GM12878 (cell line): ENCODE results near the gene BCAS4. TPM values are rescaled to one million over a fixed set of nuclear protein-coding genes. Genes with fewer than 3 reads are reported as not detected.

Experiments used
- ATAC-seq: fragments of 200-7000 bp; cut with Tn5 transposase; 3 replicates; pipeline ENCODE4 v1.9.1; 2020; ENCODE audit warnings: mild to moderate bottlenecking, moderate library complexity
- BruUV-seq: library from RNA; stranded (reverse); fragments of 400-500 nt; replicated peaks from 2 replicates; lab custom pipeline; 2021; lab: Mats Ljungman, UMichigan
- CTCF ChIA-PET: fragments of 300-600 bp; sonication (Branson Sonifier 250); formaldehyde crosslinking; extraction: SDS; loops from one replicate; lab custom pipeline; 2021; ENCODE audit warnings: inconsistent platforms; lab: Yijun Ruan, JAX
- POLR2A ChIA-PET: fragments of 350-600 bp; formaldehyde crosslinking; extraction: SDS; loops from one replicate; lab custom pipeline; 2021; ENCODE audit warnings: inconsistent platforms; lab: Charles Lee
- RAD21 ChIA-PET: fragments of 300-600 bp; sonication (Branson Sonifier 250); formaldehyde crosslinking; loops from one replicate; lab custom pipeline; 2023; ENCODE audit warnings: antibody characterized with exemption; ENCODE audit not compliant: unreplicated experiment; lab: Charles Lee
- SMC1A ChIA-PET: fragments of 300-600 bp; sonication (Branson Sonifier 250); formaldehyde crosslinking; loops from one replicate; lab custom pipeline; 2023; ENCODE audit not compliant: unreplicated experiment, uncharacterized antibody; lab: Charles Lee
- DNase-seq: peaks from one replicate; pipeline ENCODE4 v3.0.0-alpha.2; 2011; ENCODE audit warnings: low read depth, low spot score
- FAIRE-seq: peaks from 3 replicates; lab custom pipeline; 2011; peaks lifted over from hg19 to GRCh38; lab: Jason Lieb, UNC
- H2AFZ ChIP-seq: 2 replicates; pipeline ENCODE4 v1.6.0; 2011; ENCODE audit warnings: low read depth, low read length, control low read depth; ENCODE audit not compliant: control insufficient read depth
- H3K27ac ChIP-seq: 2 replicates; pipeline ENCODE4 v1.5.1; 2011; ENCODE audit warnings: control low read depth; ENCODE audit not compliant: control insufficient read depth, insufficient read depth
- H3K27me3 ChIP-seq, 2 experiments: replicated peaks in 1 of 2; 2 replicates each; pipeline versions ENCODE4 v1.6.0 to v1.6.1; 2011; ENCODE audit warnings: low read length in 1 of 2; ENCODE audit not compliant: control insufficient read depth in 2 of 2, insufficient read depth in 2 of 2
- H3K36me3 ChIP-seq, 2 experiments: 2 replicates each; pipeline ENCODE4 v1.5.1; 2011; ENCODE audit warnings: low read length in 1 of 2; ENCODE audit not compliant: control insufficient read depth in 2 of 2, insufficient read depth in 2 of 2
- H3K4me1 ChIP-seq: 2 replicates; pipeline ENCODE4 v1.6.1; 2011; ENCODE audit warnings: mild to moderate bottlenecking, low read length, moderate library complexity, mixed read lengths; ENCODE audit not compliant: control insufficient read depth, insufficient read depth
- H3K4me2 ChIP-seq: 2 replicates; pipeline ENCODE4 v1.6.0; 2011; ENCODE audit warnings: control low read depth; ENCODE audit not compliant: control insufficient read depth, insufficient read depth
- H3K4me3 ChIP-seq: fragments of 200-600 bp; sonication (generic); 2 replicates; pipeline ENCODE4 v1.5.1; 2016
- H3K79me2 ChIP-seq: 2 replicates; pipeline ENCODE4 v1.6.0; 2011; ENCODE audit warnings: low read length; ENCODE audit not compliant: control insufficient read depth, insufficient read depth
- H3K9ac ChIP-seq: 2 replicates; pipeline ENCODE4 v1.8.0; 2011; ENCODE audit warnings: low read length, control low read depth, mixed read lengths; ENCODE audit not compliant: control insufficient read depth, insufficient read depth
- H3K9me3 ChIP-seq: replicated peaks from 3 replicates; pipeline ENCODE4 v1.5.1; 2011; ENCODE audit warnings: mild to moderate bottlenecking, low read length; ENCODE audit not compliant: control insufficient read depth, insufficient read depth
- H4K20me1 ChIP-seq: 2 replicates; pipeline ENCODE4 v1.6.0; 2011; ENCODE audit not compliant: control insufficient read depth, insufficient read depth
- NFXL1 ChIP-seq: fragments of 450-650 bp; IDR thresholded peaks from 2 replicates; pipeline ENCODE4 v1.6.1; 2017; ENCODE audit warnings: antibody characterized with exemption, mild to moderate bottlenecking, borderline replicate concordance
- NR2C1 ChIP-seq: fragments of 450-650 bp; IDR thresholded peaks from 2 replicates; pipeline ENCODE4 v1.6.1; 2017; ENCODE audit warnings: antibody characterized with exemption, mild to moderate bottlenecking, moderate library complexity
- STAT3 ChIP-seq: IDR thresholded peaks from 2 replicates; pipeline ENCODE4 v1.6.1; 2011; ENCODE audit warnings: low read depth, low read length, improper control_type of control experiment
- TARDBP ChIP-seq: IDR thresholded peaks from 2 replicates; pipeline ENCODE4 v1.6.1; 2016; ENCODE audit warnings: borderline replicate concordance
- WGBS: methylation state at CpG from one replicate; pipeline ENCODE4 v1.1.6; 2016; ENCODE audit warnings: low lambda C conversion rate; ENCODE audit not compliant: insufficient replicate concordance, insufficient coverage; ENCODE audit errors: missing lambda C conversion rate; 5-methylcytosine and 5-hydroxymethylcytosine counted together
- in situ Hi-C: fragments of 300-500 bp; cut with MboI; formaldehyde crosslinking; loops from 9 replicates; pipeline ENCODE4 v1.14.3; 2018; ENCODE audit warnings: mixed read lengths
- intact Hi-C: fragments of 100-400 bp; cut with micrococcal nuclease; formaldehyde crosslinking; loops from one replicate; pipeline ENCODE4 v1.14.2; 2022; ENCODE audit not compliant: unreplicated experiment
- polyA plus RNA-seq, 11 experiments: library from polyadenylated mRNA; depleted of rRNA in 4 of 11; unstranded in 6 of 11; stranded (reverse) in 5 of 11; fragments of >200 nt; fragmentation: Nextera tagmentation in 4 of 11; fragmentation: Illumina TruSeq in 1 of 11; extraction: Ambion mirVana in 4 of 11; extraction: Trizol in 1 of 11; gene quantifications; 1 replicate in 1 of 11; 2 replicates in 10 of 11; pipeline versions ENCODE4 v1.2.1 to v1.2.3, GENCODE V29; 2011 to 2016; ENCODE audit warnings: inconsistent platforms in 2 of 11, missing spikeins in 2 of 11, low read depth in 1 of 11
- total RNA-seq, 4 experiments: library from RNA; depleted of rRNA in 3 of 4; stranded (reverse); fragments of >200 nt in 3 of 4; fragmentation: Illumina TruSeq in 1 of 4; extraction: Trizol in 1 of 4; gene quantifications; 2 replicates each; pipeline versions ENCODE4 v1.2.1 to v1.2.3, GENCODE V29; 2013 to 2021
- TF ChIP-seq, protein P1 (sequence below): fragments of 450-650 bp; formaldehyde crosslinking; IDR thresholded peaks from 2 replicates; pipeline ENCODE4 v1.4.0; 2020; ENCODE audit warnings: mild to moderate bottlenecking, moderate library complexity
- TF ChIP-seq, protein P2 (sequence below): IDR thresholded peaks from 2 replicates; pipeline ENCODE4 v1.6.1; 2012; ENCODE audit warnings: improper control_type of control experiment, low read depth, low read length; ENCODE audit not compliant: insufficient replicate concordance
- TF ChIP-seq, protein P3 (sequence below): fragments of 450-650 bp; IDR thresholded peaks from 2 replicates; pipeline ENCODE4 v1.6.1; 2017; ENCODE audit warnings: antibody characterized with exemption, mild to moderate bottlenecking, moderate library complexity
- TF ChIP-seq, protein P4 (sequence below): IDR thresholded peaks from 2 replicates; pipeline ENCODE4 v1.6.1; 2011; ENCODE audit warnings: mild to moderate bottlenecking, low read depth, low read length, moderate library complexity; ENCODE audit not compliant: insufficient replicate concordance

BCAS4 gene
- total and polyA plus RNA-seq, 10 of the 15 experiments (the other 5 are each of a cell fraction or from before 2014, with no cell fraction given) = 14.8 to 214 (median 65.3) TPM

DNA sequence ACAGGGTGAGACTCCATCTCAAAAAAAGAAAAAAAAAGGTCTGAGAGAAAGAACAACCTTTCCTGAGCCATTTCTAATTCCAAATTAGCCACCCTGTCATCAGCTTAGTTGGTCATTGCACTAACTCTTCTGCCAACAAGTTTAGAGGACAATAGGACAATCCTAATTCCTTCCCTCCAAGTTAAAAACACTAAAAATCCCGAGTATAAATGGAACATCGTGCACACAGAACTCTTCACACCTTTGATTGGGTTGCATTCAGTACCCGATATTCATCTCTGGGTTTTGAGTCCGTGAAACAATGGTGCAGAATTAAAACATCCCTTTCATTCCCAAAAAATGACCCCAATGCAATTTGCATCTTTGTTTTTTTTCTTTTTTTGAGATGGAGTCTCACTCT lies 40.4 kb upstream of the BCAS4 start:
- Histone ChIP-seq H4K20me1 (no peaks in the 10 kb centered on the region), H2AFZ (no peak overlapping the region), H3K36me3 (peaks cover 0 to 8% of the 10 kb centered on the region in 2 experiments; a peak in 1 of 4 replicates), H3K27me3 (no peaks in the 10 kb centered on the region), H3K79me2 (no peaks in the 10 kb centered on the region), H3K4me3 (no peak overlapping the region), H3K4me1 (no peaks in the 10 kb centered on the region), H3K27ac (no peak overlapping the region), H3K9me3 (no peaks in the 10 kb centered on the region), H3K4me2 (no peak overlapping the region), H3K9ac (no peak overlapping the region)
- FAIRE-seq (no peak), DNase-seq (no peak), ATAC-seq (no peak)
- POLR2A ChIA-PET = no interaction called here
- CTCF ChIA-PET = no interaction called here
- 90% methylated on average over 4 of the region's 4 CpGs for WGBS
- in situ Hi-C loops = no loop called here
- intact Hi-C loops = no loop called here
- BruUV-seq = no TSS peak
- SMC1A ChIA-PET = interaction anchor here (1.3 kb wide), 1 partner anchor 40 kb away, joined by 4 read pairs; the partner anchor contains the start of gene BCAS4
- RAD21 ChIA-PET = no interaction called here
- TF ChIP-seq, protein P1, sequence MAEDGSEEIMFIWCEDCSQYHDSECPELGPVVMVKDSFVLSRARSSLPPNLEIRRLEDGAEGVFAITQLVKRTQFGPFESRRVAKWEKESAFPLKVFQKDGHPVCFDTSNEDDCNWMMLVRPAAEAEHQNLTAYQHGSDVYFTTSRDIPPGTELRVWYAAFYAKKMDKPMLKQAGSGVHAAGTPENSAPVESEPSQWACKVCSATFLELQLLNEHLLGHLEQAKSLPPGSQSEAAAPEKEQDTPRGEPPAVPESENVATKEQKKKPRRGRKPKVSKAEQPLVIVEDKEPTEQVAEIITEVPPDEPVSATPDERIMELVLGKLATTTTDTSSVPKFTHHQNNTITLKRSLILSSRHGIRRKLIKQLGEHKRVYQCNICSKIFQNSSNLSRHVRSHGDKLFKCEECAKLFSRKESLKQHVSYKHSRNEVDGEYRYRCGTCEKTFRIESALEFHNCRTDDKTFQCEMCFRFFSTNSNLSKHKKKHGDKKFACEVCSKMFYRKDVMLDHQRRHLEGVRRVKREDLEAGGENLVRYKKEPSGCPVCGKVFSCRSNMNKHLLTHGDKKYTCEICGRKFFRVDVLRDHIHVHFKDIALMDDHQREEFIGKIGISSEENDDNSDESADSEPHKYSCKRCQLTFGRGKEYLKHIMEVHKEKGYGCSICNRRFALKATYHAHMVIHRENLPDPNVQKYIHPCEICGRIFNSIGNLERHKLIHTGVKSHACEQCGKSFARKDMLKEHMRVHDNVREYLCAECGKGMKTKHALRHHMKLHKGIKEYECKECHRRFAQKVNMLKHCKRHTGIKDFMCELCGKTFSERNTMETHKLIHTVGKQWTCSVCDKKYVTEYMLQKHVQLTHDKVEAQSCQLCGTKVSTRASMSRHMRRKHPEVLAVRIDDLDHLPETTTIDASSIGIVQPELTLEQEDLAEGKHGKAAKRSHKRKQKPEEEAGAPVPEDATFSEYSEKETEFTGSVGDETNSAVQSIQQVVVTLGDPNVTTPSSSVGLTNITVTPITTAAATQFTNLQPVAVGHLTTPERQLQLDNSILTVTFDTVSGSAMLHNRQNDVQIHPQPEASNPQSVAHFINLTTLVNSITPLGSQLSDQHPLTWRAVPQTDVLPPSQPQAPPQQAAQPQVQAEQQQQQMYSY (CRISPR knock-in tag) = no peak
- TF ChIP-seq, protein P2, sequence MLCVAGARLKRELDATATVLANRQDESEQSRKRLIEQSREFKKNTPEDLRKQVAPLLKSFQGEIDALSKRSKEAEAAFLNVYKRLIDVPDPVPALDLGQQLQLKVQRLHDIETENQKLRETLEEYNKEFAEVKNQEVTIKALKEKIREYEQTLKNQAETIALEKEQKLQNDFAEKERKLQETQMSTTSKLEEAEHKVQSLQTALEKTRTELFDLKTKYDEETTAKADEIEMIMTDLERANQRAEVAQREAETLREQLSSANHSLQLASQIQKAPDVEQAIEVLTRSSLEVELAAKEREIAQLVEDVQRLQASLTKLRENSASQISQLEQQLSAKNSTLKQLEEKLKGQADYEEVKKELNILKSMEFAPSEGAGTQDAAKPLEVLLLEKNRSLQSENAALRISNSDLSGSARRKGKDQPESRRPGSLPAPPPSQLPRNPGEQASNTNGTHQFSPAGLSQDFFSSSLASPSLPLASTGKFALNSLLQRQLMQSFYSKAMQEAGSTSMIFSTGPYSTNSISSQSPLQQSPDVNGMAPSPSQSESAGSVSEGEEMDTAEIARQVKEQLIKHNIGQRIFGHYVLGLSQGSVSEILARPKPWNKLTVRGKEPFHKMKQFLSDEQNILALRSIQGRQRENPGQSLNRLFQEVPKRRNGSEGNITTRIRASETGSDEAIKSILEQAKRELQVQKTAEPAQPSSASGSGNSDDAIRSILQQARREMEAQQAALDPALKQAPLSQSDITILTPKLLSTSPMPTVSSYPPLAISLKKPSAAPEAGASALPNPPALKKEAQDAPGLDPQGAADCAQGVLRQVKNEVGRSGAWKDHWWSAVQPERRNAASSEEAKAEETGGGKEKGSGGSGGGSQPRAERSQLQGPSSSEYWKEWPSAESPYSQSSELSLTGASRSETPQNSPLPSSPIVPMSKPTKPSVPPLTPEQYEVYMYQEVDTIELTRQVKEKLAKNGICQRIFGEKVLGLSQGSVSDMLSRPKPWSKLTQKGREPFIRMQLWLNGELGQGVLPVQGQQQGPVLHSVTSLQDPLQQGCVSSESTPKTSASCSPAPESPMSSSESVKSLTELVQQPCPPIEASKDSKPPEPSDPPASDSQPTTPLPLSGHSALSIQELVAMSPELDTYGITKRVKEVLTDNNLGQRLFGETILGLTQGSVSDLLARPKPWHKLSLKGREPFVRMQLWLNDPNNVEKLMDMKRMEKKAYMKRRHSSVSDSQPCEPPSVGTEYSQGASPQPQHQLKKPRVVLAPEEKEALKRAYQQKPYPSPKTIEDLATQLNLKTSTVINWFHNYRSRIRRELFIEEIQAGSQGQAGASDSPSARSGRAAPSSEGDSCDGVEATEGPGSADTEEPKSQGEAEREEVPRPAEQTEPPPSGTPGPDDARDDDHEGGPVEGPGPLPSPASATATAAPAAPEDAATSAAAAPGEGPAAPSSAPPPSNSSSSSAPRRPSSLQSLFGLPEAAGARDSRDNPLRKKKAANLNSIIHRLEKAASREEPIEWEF = no peak
- TF ChIP-seq NR2C1 (no peak), TARDBP (no peak), STAT3 (no peak), NFXL1 (no peak)
- TF ChIP-seq, protein P3, sequence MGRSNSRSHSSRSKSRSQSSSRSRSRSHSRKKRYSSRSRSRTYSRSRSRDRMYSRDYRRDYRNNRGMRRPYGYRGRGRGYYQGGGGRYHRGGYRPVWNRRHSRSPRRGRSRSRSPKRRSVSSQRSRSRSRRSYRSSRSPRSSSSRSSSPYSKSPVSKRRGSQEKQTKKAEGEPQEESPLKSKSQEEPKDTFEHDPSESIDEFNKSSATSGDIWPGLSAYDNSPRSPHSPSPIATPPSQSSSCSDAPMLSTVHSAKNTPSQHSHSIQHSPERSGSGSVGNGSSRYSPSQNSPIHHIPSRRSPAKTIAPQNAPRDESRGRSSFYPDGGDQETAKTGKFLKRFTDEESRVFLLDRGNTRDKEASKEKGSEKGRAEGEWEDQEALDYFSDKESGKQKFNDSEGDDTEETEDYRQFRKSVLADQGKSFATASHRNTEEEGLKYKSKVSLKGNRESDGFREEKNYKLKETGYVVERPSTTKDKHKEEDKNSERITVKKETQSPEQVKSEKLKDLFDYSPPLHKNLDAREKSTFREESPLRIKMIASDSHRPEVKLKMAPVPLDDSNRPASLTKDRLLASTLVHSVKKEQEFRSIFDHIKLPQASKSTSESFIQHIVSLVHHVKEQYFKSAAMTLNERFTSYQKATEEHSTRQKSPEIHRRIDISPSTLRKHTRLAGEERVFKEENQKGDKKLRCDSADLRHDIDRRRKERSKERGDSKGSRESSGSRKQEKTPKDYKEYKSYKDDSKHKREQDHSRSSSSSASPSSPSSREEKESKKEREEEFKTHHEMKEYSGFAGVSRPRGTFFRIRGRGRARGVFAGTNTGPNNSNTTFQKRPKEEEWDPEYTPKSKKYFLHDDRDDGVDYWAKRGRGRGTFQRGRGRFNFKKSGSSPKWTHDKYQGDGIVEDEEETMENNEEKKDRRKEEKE = no peak
- TF ChIP-seq, protein P4, sequence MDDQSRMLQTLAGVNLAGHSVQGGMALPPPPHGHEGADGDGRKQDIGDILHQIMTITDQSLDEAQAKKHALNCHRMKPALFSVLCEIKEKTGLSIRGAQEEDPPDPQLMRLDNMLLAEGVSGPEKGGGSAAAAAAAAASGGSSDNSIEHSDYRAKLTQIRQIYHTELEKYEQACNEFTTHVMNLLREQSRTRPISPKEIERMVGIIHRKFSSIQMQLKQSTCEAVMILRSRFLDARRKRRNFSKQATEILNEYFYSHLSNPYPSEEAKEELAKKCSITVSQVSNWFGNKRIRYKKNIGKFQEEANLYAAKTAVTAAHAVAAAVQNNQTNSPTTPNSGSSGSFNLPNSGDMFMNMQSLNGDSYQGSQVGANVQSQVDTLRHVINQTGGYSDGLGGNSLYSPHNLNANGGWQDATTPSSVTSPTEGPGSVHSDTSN = no peak
